GM19455 (cell line): ENCODE data around the gene DNM1.
A peak's percentile ranks its signal among the peaks of the same experiment; 100 is the strongest.
"Not testable (repeated sequence)": the region's sequence is repeated elsewhere in the genome, so short reads cannot be mapped to it uniquely, and the experiment has no call there.

Source experiments
- ATAC-seq: cut with Tn5 transposase; IDR thresholded peaks from one replicate; pipeline ENCODE4 v1.9.1; 2021; ENCODE audit not compliant: unreplicated experiment

DNM1 gene

GRCh38 chr9:128175726-128176125 lies 27.5 kb upstream of the DNM1 start:
- ATAC-seq, result no peak

GRCh38 chr9:128178806-128179431 lies 24.3 kb upstream of the DNM1 start:
- no peak for ATAC-seq

- no peak for ATAC-seq
Observed at GRCh38 chr9:128180001-128180400, 23.2 kb upstream of the DNM1 start.

- ATAC-seq, result no peak
Observed at GRCh38 chr9:128180447-128180846, 22.7 kb upstream of the DNM1 start.

GRCh38 chr9:128181480-128181879 lies 21.7 kb upstream of the DNM1 start:
- not testable (repeated sequence) for ATAC-seq

- ATAC-seq, result no peak
Observed at GRCh38 chr9:128182893-128183588, 20.1 kb upstream of the DNM1 start.

GRCh38 chr9:128185979-128186965 lies 16.9 kb upstream of the DNM1 start:
- ATAC-seq, result no peak

GRCh38 chr9:128187361-128187760 lies 15.8 kb upstream of the DNM1 start:
- ATAC-seq, result no peak

- no peak for ATAC-seq
Observed at GRCh38 chr9:128188209-128188608, 15.0 kb upstream of the DNM1 start.

- ATAC-seq, result no peak
Observed at GRCh38 chr9:128190013-128190412, 13.2 kb upstream of the DNM1 start.

- ATAC-seq, result peak; percentile 10
Observed at GRCh38 chr9:128190516-128191405, 12.4 kb upstream of the DNM1 start.

GRCh38 chr9:128191406-128192046 lies 11.7 kb upstream of the DNM1 start, which contains the start of gene CIZ1:
TSS of gene CIZ1 (minus strand) at chr9:128191572. CDS start at chr9:128190857, 715 bp downstream.
- peak; percentile 74 for ATAC-seq

- no peak for ATAC-seq
Observed at GRCh38 chr9:128192601-128193371, 10.4 kb upstream of the DNM1 start.

- ATAC-seq, result no peak
Observed at GRCh38 chr9:128193469-128194096, 9.6 kb upstream of the DNM1 start.

GRCh38 chr9:128201441-128202369 lies 1.5 kb upstream of the DNM1 start:
- no peak for ATAC-seq

- no peak for ATAC-seq
Observed at GRCh38 chr9:128202648-128203023, 543 bp upstream of the DNM1 start.

GRCh38 chr9:128203707-128204551 lies 750 bp downstream of the DNM1 start:
- ATAC-seq, result no peak
